Esophagus squamous epithelium (tissue), 4 donors: Measurements from ENCODE around the gene KCTD7.
"Not testable (repeated sequence)": the region's sequence is repeated elsewhere in the genome, so short reads cannot be mapped to it uniquely, and the experiment has no call there.

Experiments
- POLR2A ChIP-seq, 4 donors: fragments of 450-650 bp; IDR thresholded peaks; one replicate each; pipeline ENCODE4 v1.6.1; 2017; ENCODE audit warnings: antibody characterized with exemption in 4 of 4, mild to moderate bottlenecking in 4 of 4, moderate library complexity in 3 of 4
- TF ChIP-seq, protein P1 (sequence below), 6 experiments: fragments of 450-650 bp in 4 of 6; fragments of 200-600 bp in 2 of 6; sonication (generic) in 2 of 6; IDR thresholded peaks; one replicate each; pipeline ENCODE4 v1.5.1; 2016 to 2019; ENCODE audit warnings: antibody characterized with exemption in 6 of 6, mild to moderate bottlenecking in 4 of 6, moderate library complexity in 4 of 6

- not testable (repeated sequence) for TF ChIP-seq POLR2A (IDR thresholded peaks at IDR 0.05)
- TF ChIP-seq, protein P1, sequence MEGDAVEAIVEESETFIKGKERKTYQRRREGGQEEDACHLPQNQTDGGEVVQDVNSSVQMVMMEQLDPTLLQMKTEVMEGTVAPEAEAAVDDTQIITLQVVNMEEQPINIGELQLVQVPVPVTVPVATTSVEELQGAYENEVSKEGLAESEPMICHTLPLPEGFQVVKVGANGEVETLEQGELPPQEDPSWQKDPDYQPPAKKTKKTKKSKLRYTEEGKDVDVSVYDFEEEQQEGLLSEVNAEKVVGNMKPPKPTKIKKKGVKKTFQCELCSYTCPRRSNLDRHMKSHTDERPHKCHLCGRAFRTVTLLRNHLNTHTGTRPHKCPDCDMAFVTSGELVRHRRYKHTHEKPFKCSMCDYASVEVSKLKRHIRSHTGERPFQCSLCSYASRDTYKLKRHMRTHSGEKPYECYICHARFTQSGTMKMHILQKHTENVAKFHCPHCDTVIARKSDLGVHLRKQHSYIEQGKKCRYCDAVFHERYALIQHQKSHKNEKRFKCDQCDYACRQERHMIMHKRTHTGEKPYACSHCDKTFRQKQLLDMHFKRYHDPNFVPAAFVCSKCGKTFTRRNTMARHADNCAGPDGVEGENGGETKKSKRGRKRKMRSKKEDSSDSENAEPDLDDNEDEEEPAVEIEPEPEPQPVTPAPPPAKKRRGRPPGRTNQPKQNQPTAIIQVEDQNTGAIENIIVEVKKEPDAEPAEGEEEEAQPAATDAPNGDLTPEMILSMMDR (IDR thresholded peaks at IDR 0.05) = not testable (repeated sequence)
These were observed 14.1 kb upstream of the KCTD7 start for GRCh38 chr7:66614596-66614995.
